ENCODE data around the gene MANF.

GRCh38 chr3:51355891-51356578 is 29.1 kb upstream of the MANF start:
- TF ChIP-seq CTCF (IDR thresholded peaks at IDR 0.05) (no peak), POLR2A (IDR thresholded peaks at IDR 0.05) (no peak)

Measured in adrenal gland (tissue), 5 donors.